ENCODE results near the gene TECPR2. TPM values are rescaled to one million over a fixed set of nuclear protein-coding genes. Genes with fewer than 3 reads are reported as not detected.

TECPR2 gene
- total RNA-seq, 1 experiment from 2014 or later = 21.3 TPM

GRCh38 chr14:102499401-102500157 lies 136.8 kb downstream of the TECPR2 start:
- DNase-seq (ENCODE audit: low spot score) (no peak), ATAC-seq (no peak)
- no peak overlapping the region for H3K4me3 Mint-ChIP-seq
- TF ChIP-seq, protein P1, sequence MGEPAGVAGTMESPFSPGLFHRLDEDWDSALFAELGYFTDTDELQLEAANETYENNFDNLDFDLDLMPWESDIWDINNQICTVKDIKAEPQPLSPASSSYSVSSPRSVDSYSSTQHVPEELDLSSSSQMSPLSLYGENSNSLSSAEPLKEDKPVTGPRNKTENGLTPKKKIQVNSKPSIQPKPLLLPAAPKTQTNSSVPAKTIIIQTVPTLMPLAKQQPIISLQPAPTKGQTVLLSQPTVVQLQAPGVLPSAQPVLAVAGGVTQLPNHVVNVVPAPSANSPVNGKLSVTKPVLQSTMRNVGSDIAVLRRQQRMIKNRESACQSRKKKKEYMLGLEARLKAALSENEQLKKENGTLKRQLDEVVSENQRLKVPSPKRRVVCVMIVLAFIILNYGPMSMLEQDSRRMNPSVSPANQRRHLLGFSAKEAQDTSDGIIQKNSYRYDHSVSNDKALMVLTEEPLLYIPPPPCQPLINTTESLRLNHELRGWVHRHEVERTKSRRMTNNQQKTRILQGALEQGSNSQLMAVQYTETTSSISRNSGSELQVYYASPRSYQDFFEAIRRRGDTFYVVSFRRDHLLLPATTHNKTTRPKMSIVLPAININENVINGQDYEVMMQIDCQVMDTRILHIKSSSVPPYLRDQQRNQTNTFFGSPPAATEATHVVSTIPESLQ (CRISPR knock-in tag; IDR thresholded peaks at IDR 0.05) = no peak
- no peak for TF ChIP-seq ZBTB21 (CRISPR knock-in tag; IDR thresholded peaks at IDR 0.05; ENCODE audit: borderline replicate concordance)
- TF ChIP-seq, protein P2, sequence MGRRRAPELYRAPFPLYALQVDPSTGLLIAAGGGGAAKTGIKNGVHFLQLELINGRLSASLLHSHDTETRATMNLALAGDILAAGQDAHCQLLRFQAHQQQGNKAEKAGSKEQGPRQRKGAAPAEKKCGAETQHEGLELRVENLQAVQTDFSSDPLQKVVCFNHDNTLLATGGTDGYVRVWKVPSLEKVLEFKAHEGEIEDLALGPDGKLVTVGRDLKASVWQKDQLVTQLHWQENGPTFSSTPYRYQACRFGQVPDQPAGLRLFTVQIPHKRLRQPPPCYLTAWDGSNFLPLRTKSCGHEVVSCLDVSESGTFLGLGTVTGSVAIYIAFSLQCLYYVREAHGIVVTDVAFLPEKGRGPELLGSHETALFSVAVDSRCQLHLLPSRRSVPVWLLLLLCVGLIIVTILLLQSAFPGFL (CRISPR knock-in tag; IDR thresholded peaks at IDR 0.05; ENCODE audit: borderline replicate concordance) = no peak
- TF ChIP-seq, protein P3, sequence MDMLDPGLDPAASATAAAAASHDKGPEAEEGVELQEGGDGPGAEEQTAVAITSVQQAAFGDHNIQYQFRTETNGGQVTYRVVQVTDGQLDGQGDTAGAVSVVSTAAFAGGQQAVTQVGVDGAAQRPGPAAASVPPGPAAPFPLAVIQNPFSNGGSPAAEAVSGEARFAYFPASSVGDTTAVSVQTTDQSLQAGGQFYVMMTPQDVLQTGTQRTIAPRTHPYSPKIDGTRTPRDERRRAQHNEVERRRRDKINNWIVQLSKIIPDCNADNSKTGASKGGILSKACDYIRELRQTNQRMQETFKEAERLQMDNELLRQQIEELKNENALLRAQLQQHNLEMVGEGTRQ (CRISPR knock-in tag; IDR thresholded peaks at IDR 0.05) = no peak
- TF ChIP-seq, protein P4, sequence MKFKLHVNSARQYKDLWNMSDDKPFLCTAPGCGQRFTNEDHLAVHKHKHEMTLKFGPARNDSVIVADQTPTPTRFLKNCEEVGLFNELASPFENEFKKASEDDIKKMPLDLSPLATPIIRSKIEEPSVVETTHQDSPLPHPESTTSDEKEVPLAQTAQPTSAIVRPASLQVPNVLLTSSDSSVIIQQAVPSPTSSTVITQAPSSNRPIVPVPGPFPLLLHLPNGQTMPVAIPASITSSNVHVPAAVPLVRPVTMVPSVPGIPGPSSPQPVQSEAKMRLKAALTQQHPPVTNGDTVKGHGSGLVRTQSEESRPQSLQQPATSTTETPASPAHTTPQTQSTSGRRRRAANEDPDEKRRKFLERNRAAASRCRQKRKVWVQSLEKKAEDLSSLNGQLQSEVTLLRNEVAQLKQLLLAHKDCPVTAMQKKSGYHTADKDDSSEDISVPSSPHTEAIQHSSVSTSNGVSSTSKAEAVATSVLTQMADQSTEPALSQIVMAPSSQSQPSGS (CRISPR knock-in tag; IDR thresholded peaks at IDR 0.05; ENCODE audit: borderline replicate concordance, low read depth) = no peak
- TF ChIP-seq GABPB1 (CRISPR knock-in tag; IDR thresholded peaks at IDR 0.05) = no peak
- no peak for TF ChIP-seq ZNF671 (CRISPR knock-in tag; IDR thresholded peaks at IDR 0.05)
- TF ChIP-seq ZNF138 (CRISPR knock-in tag; conservative IDR thresholded peaks at IDR 0.05) = no peak
- no peak for TF ChIP-seq JUN (CRISPR knock-in tag; IDR thresholded peaks at IDR 0.05)
- no peak for TF ChIP-seq ZNF416 (CRISPR knock-in tag; IDR thresholded peaks at IDR 0.05)
- TF ChIP-seq NFE2L1 (CRISPR knock-in tag; IDR thresholded peaks at IDR 0.05) = no peak
- TF ChIP-seq HMGXB4 (CRISPR knock-in tag; IDR thresholded peaks at IDR 0.05) = no peak
- no peak for TF ChIP-seq NFATC4 (CRISPR knock-in tag; IDR thresholded peaks at IDR 0.05)
- ChIA-PET CTCF (interaction anchor here (1.1 to 3.5 kb wide), 5 partner anchors 9 to 182 kb away, joined by 3 to 64 read pairs (median 6); no protein-coding TSS in a partner anchor), POLR2A (interaction anchor here (0.6 kb wide), 1 partner anchor 266 kb away, joined by 5 read pairs; no protein-coding TSS in a partner anchor)
- peak overlapping the region; percentile 80 for H3K27ac Mint-ChIP-seq
- H3K27me3 Mint-ChIP-seq (ENCODE audit: low read depth) = no peaks in the 10 kb centered on the region
- H3K4me1 Mint-ChIP-seq = no peaks in the 10 kb centered on the region
- no peaks in the 10 kb centered on the region for H3K36me3 Mint-ChIP-seq
- H3K9me3 Mint-ChIP-seq = no peaks in the 10 kb centered on the region

DNA sequence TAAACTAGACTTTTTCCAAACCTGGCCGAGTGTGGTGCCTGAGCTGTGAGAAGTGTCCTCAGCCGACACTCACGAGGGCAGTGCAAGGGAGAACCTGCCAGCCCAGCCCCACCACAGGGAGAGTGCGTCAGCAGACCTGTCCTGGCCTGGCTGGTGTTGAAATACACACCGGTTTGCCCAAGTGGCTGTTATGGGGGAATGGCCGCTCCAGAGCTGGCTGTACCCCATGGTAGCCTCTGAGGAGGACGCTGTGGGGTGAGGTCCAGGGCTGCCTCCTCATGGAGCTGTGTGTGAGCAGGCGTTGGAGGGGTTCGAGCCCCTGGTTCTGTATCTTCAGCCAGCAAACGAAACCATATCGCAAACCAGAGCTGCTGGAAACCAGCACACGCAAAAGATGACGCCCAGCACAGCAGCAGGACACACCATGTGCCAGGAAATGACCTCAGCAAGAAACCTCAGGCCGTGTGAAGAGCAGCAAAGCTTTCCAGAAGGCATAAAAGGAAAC lies 137.5 kb downstream of the TECPR2 start:
- Mint-ChIP-seq H3K36me3 (no peaks in the 10 kb centered on the region), H3K27ac (peak overlapping the region; percentile 80), H3K4me3 (no peak overlapping the region), H3K9me3 (no peaks in the 10 kb centered on the region), H3K4me1 (no peaks in the 10 kb centered on the region), H3K27me3 (ENCODE audit: low read depth) (no peaks in the 10 kb centered on the region)
- CTCF ChIA-PET = interaction anchor here (0.6 to 3.5 kb wide), 5 partner anchors 13 to 210 kb away, joined by 3 to 64 read pairs (median 5); no protein-coding TSS in a partner anchor
- ATAC-seq (no peak), DNase-seq (ENCODE audit: low spot score) (no peak)
- POLR2A ChIA-PET = interaction anchor here (0.6 kb wide), 2 partner anchors 75 to 266 kb away, joined by 3 to 5 read pairs; no protein-coding TSS in a partner anchor
- TF ChIP-seq SMAD4 (CRISPR knock-in tag; IDR thresholded peaks at IDR 0.05) (no peak), HMGA2 (CRISPR knock-in tag; IDR thresholded peaks at IDR 0.05) (no peak), SOX15 (CRISPR knock-in tag; IDR thresholded peaks at IDR 0.05) (no peak), RELA (CRISPR knock-in tag; IDR thresholded peaks at IDR 0.05; ENCODE audit: borderline replicate concordance) (no peak), E2F1 (CRISPR knock-in tag; IDR thresholded peaks at IDR 0.05) (no peak), GTF2I (CRISPR knock-in tag; conservative IDR thresholded peaks at IDR 0.05) (no peak)
- TF ChIP-seq, protein P5, sequence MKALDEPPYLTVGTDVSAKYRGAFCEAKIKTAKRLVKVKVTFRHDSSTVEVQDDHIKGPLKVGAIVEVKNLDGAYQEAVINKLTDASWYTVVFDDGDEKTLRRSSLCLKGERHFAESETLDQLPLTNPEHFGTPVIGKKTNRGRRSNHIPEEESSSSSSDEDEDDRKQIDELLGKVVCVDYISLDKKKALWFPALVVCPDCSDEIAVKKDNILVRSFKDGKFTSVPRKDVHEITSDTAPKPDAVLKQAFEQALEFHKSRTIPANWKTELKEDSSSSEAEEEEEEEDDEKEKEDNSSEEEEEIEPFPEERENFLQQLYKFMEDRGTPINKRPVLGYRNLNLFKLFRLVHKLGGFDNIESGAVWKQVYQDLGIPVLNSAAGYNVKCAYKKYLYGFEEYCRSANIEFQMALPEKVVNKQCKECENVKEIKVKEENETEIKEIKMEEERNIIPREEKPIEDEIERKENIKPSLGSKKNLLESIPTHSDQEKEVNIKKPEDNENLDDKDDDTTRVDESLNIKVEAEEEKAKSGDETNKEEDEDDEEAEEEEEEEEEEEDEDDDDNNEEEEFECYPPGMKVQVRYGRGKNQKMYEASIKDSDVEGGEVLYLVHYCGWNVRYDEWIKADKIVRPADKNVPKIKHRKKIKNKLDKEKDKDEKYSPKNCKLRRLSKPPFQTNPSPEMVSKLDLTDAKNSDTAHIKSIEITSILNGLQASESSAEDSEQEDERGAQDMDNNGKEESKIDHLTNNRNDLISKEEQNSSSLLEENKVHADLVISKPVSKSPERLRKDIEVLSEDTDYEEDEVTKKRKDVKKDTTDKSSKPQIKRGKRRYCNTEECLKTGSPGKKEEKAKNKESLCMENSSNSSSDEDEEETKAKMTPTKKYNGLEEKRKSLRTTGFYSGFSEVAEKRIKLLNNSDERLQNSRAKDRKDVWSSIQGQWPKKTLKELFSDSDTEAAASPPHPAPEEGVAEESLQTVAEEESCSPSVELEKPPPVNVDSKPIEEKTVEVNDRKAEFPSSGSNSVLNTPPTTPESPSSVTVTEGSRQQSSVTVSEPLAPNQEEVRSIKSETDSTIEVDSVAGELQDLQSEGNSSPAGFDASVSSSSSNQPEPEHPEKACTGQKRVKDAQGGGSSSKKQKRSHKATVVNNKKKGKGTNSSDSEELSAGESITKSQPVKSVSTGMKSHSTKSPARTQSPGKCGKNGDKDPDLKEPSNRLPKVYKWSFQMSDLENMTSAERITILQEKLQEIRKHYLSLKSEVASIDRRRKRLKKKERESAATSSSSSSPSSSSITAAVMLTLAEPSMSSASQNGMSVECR (CRISPR knock-in tag; IDR thresholded peaks at IDR 0.05; ENCODE audit: borderline replicate concordance) = no peak
